Activated CD4-positive, CD25-positive, alpha-beta regulatory T cell treated with anti-CD3 and anti-CD28 coated beads, Interleukin-2, amount 50 U/mL, for 16 hours (primary cell): Measurements from ENCODE around the gene CC2D2A.
"Not testable (repeated sequence)": the region's sequence is repeated elsewhere in the genome, so short reads cannot be mapped to it uniquely, and the experiment has no call there.

Experiments
- DNase-seq: peaks from one replicate; pipeline ENCODE4 v3.0.0-alpha.2; 2020; ENCODE audit warnings: low read depth, low spot score

CC2D2A gene

GRCh38 chr4:15516494-15516893 is 46.8 kb downstream of the CC2D2A start:
- DNase-seq: no peak

DNA sequence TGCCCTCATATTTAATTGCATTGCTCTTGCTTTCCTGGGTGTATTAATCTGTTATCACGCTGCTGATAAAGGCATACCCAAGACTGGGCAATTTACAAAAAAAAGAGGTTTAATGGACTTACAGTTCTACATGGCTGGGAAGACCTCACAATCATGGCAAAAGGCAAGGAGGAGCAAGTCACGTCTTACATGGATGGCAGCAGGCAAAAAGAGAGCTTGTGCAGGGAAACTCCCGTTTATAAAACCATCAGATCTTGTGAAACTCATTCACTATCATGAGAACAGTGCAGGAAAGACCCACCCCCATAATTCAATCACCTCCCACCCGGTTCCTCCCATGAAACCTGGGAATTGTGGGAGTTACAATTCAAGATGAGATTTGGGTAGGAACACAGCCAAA is 48.0 kb downstream of the CC2D2A start:
- not testable (repeated sequence) for DNase-seq

GRCh38 chr4:15521442-15522039 is 51.9 kb downstream of the CC2D2A start:
- no peak for DNase-seq

GRCh38 chr4:15525080-15525479 is 55.4 kb downstream of the CC2D2A start:
- DNase-seq: no peak

GRCh38 chr4:15526924-15527592 is 57.4 kb downstream of the CC2D2A start:
- DNase-seq: no peak

DNA sequence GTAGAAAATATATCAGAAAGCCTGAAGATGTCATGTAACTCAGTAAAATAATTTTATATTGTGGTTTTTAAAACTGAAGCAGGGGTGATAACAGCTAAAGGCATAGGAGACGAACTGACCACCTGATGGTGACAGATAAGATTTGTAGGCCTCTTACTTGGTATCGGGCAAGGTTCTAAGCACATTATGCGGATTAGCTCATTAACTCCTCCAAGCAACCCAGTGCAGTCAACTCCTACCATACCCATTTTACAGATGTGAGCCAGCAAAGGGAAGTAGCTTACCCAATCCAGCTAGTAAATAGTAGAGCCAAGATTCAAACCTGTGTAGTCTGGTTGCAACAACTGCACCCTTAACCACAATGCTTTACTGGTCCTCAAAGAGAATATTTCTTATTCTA is 62.1 kb downstream of the CC2D2A start:
- no peak for DNase-seq

- DNase-seq: no peak
Measured at GRCh38 chr4:15533817-15534216, 64.1 kb downstream of the CC2D2A start.

DNA sequence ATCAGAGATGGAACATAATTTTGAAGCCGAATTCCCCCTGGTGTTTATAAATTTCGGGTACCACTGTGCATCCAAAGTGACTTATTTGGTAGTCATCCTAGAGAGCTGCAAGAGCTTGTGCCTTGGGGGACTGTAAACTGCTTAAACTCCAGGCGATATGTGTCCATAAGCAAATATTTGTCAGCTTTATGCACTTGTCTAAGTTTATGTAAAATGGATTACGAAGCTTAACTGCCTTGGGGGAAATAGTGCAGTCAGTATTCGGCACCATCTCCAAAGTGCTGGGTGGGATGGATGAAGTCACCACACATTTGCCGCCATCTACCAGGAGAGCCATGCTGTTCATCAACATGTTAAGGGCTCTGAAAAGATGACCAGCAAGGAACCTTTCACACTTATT is 65.9 kb downstream of the CC2D2A start:
- no peak for DNase-seq

DNA sequence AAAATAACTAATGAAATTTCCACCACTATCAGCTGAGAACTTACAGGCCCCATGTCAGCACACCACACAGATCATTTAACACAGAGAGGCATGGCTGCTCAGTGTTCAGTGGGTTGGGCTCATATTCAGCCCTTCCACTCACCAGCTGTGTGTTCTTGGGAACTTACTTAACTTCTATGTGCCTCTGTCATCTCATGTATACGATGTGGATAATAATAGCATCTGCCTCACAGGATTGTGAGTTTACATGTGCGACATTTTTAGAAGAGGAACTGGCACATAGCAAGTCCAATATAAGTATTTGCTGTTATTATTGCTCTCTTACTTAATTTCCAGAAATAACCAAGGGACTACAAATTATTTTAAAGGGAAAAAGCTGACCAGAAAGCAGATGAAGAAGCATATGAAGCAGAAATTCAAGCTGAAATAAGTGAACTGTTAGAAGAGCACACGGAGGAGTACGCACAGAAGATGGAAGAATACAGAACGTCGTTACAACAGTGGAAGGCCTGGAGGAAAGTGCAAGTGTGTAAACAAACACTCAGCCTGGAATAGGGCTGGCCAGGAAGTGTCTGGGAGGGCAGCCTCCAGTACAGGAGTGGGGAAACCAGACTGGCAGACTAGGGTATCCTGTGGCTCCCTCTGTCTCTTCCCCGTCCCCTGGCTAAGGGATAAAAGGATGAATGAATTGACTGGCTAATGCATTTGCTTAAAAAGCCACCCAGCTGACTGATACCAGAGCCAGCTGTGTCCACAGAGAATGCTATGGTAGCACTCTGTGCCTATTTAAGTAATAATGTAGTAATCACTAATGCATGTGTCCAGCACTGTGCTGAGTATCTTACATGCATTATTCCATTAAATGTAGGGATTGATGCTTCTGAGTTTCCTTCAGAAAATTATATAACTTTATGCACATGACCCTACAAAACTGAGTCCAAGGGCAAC is 67.1 kb downstream of the CC2D2A start:
- no peak for DNase-seq

DNA sequence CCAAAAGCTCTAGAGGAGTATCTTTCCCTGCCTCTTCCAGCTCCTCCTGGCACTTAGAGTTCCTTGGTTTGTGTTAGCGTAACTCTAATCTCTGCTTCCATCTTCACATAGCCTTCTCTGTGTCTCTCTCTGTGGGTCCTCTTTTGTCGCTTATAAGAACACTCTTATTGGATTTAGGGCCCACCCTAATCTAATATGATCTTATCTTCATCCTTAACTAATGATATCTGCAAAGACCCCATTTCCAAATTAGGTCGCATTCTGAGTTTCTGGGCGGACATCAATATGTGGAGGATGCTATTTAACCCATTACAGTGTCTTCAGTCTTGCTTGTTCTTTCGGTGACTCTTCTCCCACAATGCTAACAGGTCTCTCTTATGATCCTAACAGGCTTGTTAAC is 72.3 kb downstream of the CC2D2A start:
- DNase-seq: no peak

- no peak for DNase-seq
Measured at GRCh38 chr4:15542760-15543159, 73.1 kb downstream of the CC2D2A start.

DNA sequence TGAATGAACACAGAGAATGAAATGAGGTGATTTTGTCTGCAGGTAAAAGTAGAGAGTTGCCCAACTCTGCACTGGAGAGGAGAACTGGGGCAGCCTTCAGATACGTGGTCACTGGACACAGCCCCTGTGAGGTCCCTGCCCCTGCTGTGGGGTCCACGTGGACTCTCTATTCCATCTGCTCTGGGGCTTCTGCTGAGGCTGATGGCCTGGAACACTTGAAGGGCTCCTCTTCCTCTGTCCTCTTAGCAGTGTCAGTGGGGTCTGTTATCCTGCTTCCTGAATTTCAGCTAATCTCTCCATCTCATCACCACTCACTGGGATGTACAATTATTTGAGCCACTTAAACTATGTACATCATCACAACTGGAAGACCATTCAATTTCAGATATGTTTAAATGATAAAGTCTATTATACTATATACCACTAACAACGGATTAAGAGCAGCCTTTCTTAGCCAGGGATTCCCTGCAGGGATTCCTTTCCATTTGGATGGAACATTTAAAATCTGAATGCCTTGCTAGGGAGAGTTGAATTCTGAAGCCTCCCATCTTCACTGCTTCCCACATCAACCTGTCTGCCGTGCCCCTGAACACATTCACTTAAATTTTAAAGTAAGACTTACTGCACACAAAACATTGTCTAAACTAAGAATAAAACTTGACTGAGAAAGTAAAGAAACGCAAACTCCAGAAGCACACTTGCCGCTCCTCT is 74.0 kb downstream of the CC2D2A start:
- DNase-seq: no peak

GRCh38 chr4:15544248-15544729 is 74.6 kb downstream of the CC2D2A start:
- no peak for DNase-seq

DNA sequence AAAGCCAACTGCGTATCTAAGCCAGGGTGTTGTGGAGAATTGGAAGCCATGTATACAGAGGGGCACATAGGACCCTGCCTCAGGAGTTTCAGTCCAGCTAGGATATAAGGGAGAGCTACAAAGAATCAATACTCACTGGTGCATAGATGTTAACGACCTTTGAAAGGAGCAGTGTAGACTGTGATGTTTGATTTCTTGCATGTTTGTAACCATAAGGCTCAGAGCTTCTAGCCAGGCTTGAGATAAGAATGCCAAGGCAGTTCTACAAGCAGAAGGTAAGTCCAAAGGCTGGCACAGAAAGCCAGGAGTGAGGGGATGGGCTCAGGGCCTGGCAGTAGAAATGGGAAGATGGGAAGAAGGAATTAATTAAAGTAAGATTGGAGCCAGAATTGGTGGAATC is 75.7 kb downstream of the CC2D2A start:
- no peak for DNase-seq

DNA sequence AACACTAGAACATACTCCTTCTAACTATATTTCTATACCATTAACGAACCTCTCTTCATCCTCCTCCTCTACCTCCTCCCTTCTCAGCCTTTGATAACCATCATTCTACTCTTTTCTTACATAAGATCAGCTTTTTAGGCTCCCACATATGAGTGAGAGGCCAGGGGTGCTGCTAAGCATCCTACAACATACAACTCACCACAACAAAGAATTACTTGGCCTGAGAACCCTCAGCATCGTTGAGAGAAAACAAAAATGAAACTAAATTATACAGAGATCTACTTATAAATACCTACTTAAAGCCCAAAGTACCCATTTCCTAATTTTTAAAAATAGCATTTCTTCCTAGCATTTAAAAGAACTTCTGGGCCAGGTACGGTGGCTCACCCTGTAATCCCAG is 77.7 kb downstream of the CC2D2A start:
- no peak for DNase-seq

DNA sequence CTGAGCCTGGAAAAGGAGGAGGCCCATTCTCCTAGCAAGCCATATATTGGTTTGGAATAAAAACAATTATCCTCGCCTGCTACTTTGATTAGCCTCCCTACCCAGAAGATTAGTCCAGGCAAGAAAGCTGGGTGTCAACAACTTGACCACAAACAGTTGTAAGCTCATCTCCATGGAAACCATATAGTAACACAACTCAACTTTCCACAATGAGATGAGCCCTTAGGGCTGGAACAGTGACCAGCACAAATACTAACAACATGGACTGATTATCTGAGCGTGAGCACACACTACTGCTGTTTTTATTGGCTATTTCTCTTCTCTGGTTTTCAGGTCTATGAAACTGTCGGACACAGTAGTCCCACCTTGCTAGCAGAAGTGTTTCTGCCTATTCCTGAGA is 80.8 kb downstream of the CC2D2A start:
- no peak for DNase-seq

- DNase-seq: no peak
Measured at GRCh38 chr4:15551740-15552446, 82.2 kb downstream of the CC2D2A start.

GRCh38 chr4:15552557-15553362 is 83.1 kb downstream of the CC2D2A start:
- no peak for DNase-seq

DNA sequence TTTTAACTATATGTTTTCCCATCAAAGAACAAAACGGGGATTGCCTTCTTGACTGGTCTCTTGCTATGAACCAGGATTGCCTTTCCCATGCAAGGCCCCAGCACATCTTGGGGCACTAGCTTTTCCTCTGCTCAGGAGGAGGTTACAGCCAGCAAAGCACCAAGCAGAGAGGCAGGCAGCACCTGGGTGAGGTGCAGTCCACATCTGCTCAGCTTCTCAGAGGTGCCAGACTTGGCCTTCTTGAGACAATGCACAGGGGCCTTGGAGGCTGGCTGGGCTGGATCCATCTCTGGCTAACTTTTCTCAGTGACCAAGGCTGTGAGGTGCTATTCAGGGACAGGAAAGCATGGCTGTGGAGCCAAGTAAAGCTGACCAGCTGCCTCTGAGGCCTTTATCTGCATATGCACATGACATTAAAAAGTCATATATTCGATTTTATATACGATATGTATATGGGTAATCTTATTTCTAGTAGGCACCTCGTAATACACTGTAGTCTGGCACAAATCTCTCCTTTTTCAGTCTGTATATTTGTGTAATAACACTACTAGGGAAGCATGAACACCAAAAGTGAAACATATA is 86.9 kb downstream of the CC2D2A start:
- DNase-seq: no peak
